Activated CD4-positive, alpha-beta memory T cell treated with anti-CD3 and anti-CD28 coated beads, Interleukin-2, amount 10 ng/mL, durations not matched to agents 7 days and 5 days (primary cell): ENCODE measurements around the gene PREX1. TPM values are rescaled to one million over a fixed set of nuclear protein-coding genes. Genes with fewer than 3 reads are reported as not detected.

Source experiments
- CTCF ChIA-PET: fragments of 350-600 bp; sonication (Branson Sonifier 250); formaldehyde crosslinking; loops from one replicate; lab custom pipeline; 2021; ENCODE audit warnings: antibody characterized with exemption, inconsistent platforms; lab: Charles Lee
- POLR2A ChIA-PET: fragments of 350-600 bp; sonication (Branson Sonifier 250); formaldehyde crosslinking; loops from one replicate; lab custom pipeline; 2021; ENCODE audit warnings: antibody characterized with exemption; lab: Charles Lee
- DNase-seq: peaks from one replicate; pipeline ENCODE4 v3.0.0-alpha.2; 2020
- H3K27ac Mint-ChIP-seq: one replicate; pipeline ENCODE4 v1.8.0; 2021; ENCODE audit warnings: mild to moderate bottlenecking, mixed read lengths
- H3K27me3 Mint-ChIP-seq: one replicate; pipeline ENCODE4 v1.8.0; 2021; ENCODE audit warnings: mixed read lengths
- H3K36me3 Mint-ChIP-seq: one replicate; pipeline ENCODE4 v1.8.0; 2021; ENCODE audit warnings: low read depth, mixed read lengths
- H3K4me1 Mint-ChIP-seq: one replicate; pipeline ENCODE4 v1.8.0; 2021; ENCODE audit warnings: mixed read lengths
- H3K4me3 Mint-ChIP-seq: one replicate; pipeline ENCODE4 v1.8.0; 2021; ENCODE audit warnings: mild to moderate bottlenecking, mixed read lengths
- H3K9me3 Mint-ChIP-seq: one replicate; pipeline ENCODE4 v1.8.0; 2021; ENCODE audit warnings: mixed read lengths
- total RNA-seq, 2 experiments: library from RNA; stranded (reverse); gene quantifications; one replicate each; pipeline ENCODE4 v1.2.3, GENCODE V29; 2021

PREX1 gene
- total RNA-seq, 2 experiments from 2014 or later = 158 to 160 TPM

- CTCF ChIA-PET = interaction anchor here (0.7 to 4.1 kb wide), 23 partner anchors 10 to 284 kb away, joined by 3 to 79 read pairs (median 4); no protein-coding TSS in a partner anchor
- no peak for DNase-seq
- Mint-ChIP-seq H3K4me1 (peaks cover 11% of the 10 kb centered on the region), H3K27me3 (no peaks in the 10 kb centered on the region), H3K27ac (no peak overlapping the region), H3K4me3 (no peak overlapping the region), H3K9me3 (no peaks in the 10 kb centered on the region), H3K36me3 (peaks cover 84% of the 10 kb centered on the region)
- POLR2A ChIA-PET = interaction anchor here (1.0 to 1.6 kb wide), 4 partner anchors 168 to 249 kb away, joined by 3 to 5 read pairs (median 3); no protein-coding TSS in a partner anchor
Measured at GRCh38 chr20:48658198-48658476, 169.7 kb downstream of the PREX1 start.

- POLR2A ChIA-PET = interaction anchor here (0.7 to 1.6 kb wide), 6 partner anchors 8 to 250 kb away, joined by 3 to 5 read pairs (median 3); no protein-coding TSS in a partner anchor
- Mint-ChIP-seq H3K4me3 (no peak overlapping the region), H3K36me3 (peaks cover 80% of the 10 kb centered on the region), H3K27ac (peak overlapping the region; percentile 27), H3K9me3 (no peaks in the 10 kb centered on the region), H3K27me3 (no peaks in the 10 kb centered on the region), H3K4me1 (peaks cover 11% of the 10 kb centered on the region)
- DNase-seq = peak; percentile 74
- CTCF ChIA-PET = interaction anchor here (0.6 to 4.1 kb wide), 39 partner anchors 10 to 410 kb away, joined by 3 to 79 read pairs (median 4); partner anchors contain the start of genes ARFGEF2 and PREX1
Measured at GRCh38 chr20:48657426-48658197, 170.2 kb downstream of the PREX1 start.

- Mint-ChIP-seq H3K36me3 (peaks cover 75% of the 10 kb centered on the region), H3K9me3 (no peaks in the 10 kb centered on the region), H3K4me1 (peaks cover 11% of the 10 kb centered on the region), H3K27ac (peak overlapping the region; percentile 31), H3K27me3 (no peaks in the 10 kb centered on the region), H3K4me3 (no peak overlapping the region)
- CTCF ChIA-PET = interaction anchor here (0.7 to 4.1 kb wide), 16 partner anchors 12 to 310 kb away, joined by 3 to 79 read pairs (median 4); partner anchors contain the start of gene ARFGEF2
- no peak for DNase-seq
- POLR2A ChIA-PET = interaction anchor here (1.3 to 1.6 kb wide), 2 partner anchors 170 to 250 kb away, joined by 3 to 5 read pairs; no protein-coding TSS in a partner anchor
Measured at GRCh38 chr20:48656661-48657211, 171.1 kb downstream of the PREX1 start.

GRCh38 chr20:48656137-48656536, 171.7 kb downstream of the PREX1 start:
- H3K27ac Mint-ChIP-seq = peak overlapping the region; percentile 40
- no peaks in the 10 kb centered on the region for H3K27me3 Mint-ChIP-seq
- POLR2A ChIA-PET = no interaction called here
- peaks cover 11% of the 10 kb centered on the region for H3K4me1 Mint-ChIP-seq
- no peak overlapping the region for H3K4me3 Mint-ChIP-seq
- peaks cover 78% of the 10 kb centered on the region for H3K36me3 Mint-ChIP-seq
- no peak for DNase-seq
- no peaks in the 10 kb centered on the region for H3K9me3 Mint-ChIP-seq
- CTCF ChIA-PET = interaction anchor here (0.6 to 4.1 kb wide), 6 partner anchors 17 to 252 kb away, joined by 3 to 79 read pairs (median 13); no protein-coding TSS in a partner anchor

GRCh38 chr20:48653706-48654051, 174.1 kb downstream of the PREX1 start:
- DNase-seq = no peak
- POLR2A ChIA-PET = no interaction called here
- CTCF ChIA-PET = no interaction called here
- Mint-ChIP-seq H3K27ac (no peak overlapping the region), H3K9me3 (no peaks in the 10 kb centered on the region), H3K27me3 (no peaks in the 10 kb centered on the region), H3K4me1 (peaks cover 8% of the 10 kb centered on the region), H3K4me3 (no peak overlapping the region), H3K36me3 (peaks cover 81% of the 10 kb centered on the region)

GRCh38 chr20:48652961-48653705, 174.7 kb downstream of the PREX1 start:
- no peaks in the 10 kb centered on the region for H3K27me3 Mint-ChIP-seq
- H3K9me3 Mint-ChIP-seq = no peaks in the 10 kb centered on the region
- H3K27ac Mint-ChIP-seq = no peak overlapping the region
- H3K36me3 Mint-ChIP-seq = peaks cover 81% of the 10 kb centered on the region
- ChIA-PET POLR2A (no interaction called here), CTCF (interaction anchor here (0.6 kb wide), 1 partner anchor 235 kb away, joined by 5 read pairs; no protein-coding TSS in a partner anchor)
- no peak overlapping the region for H3K4me3 Mint-ChIP-seq
- DNase-seq = no peak
- H3K4me1 Mint-ChIP-seq = peaks cover 5% of the 10 kb centered on the region

- ChIA-PET CTCF (no interaction called here), POLR2A (no interaction called here)
- DNase-seq = no peak
- Mint-ChIP-seq H3K27me3 (no peaks in the 10 kb centered on the region), H3K4me1 (no peaks in the 10 kb centered on the region), H3K36me3 (peaks cover 80% of the 10 kb centered on the region), H3K27ac (no peak overlapping the region), H3K9me3 (no peaks in the 10 kb centered on the region), H3K4me3 (no peak overlapping the region)
Measured at GRCh38 chr20:48651960-48652359, 175.8 kb downstream of the PREX1 start.

- H3K36me3 Mint-ChIP-seq = peaks cover 78% of the 10 kb centered on the region
- H3K27ac Mint-ChIP-seq = no peak overlapping the region
Measured at GRCh38 chr20:48651271-48651670, 176.5 kb downstream of the PREX1 start.

GRCh38 chr20:48649868-48650267, 177.9 kb downstream of the PREX1 start:
- Mint-ChIP-seq H3K9me3 (no peaks in the 10 kb centered on the region), H3K4me3 (no peak overlapping the region), H3K27ac (no peak overlapping the region), H3K36me3 (peaks cover 78% of the 10 kb centered on the region), H3K4me1 (no peaks in the 10 kb centered on the region), H3K27me3 (no peaks in the 10 kb centered on the region)
- ChIA-PET CTCF (interaction anchor here (0.6 kb wide), 1 partner anchor 1465 kb away, joined by 3 read pairs; no protein-coding TSS in a partner anchor), POLR2A (interaction anchor here (1.5 kb wide), 1 partner anchor 8 kb away, joined by 3 read pairs; no protein-coding TSS in a partner anchor)
- no peak for DNase-seq

More at GRCh38 chr20:48651271-48651670, 176.5 kb downstream of the PREX1 start:
- no peaks in the 10 kb centered on the region for H3K9me3 Mint-ChIP-seq
- no peak for DNase-seq
- no peak overlapping the region for H3K4me3 Mint-ChIP-seq
- no peaks in the 10 kb centered on the region for H3K4me1 Mint-ChIP-seq
- H3K27me3 Mint-ChIP-seq = no peaks in the 10 kb centered on the region
- ChIA-PET POLR2A (no interaction called here), CTCF (no interaction called here)

- ChIA-PET CTCF (interaction anchor here (0.6 to 1.3 kb wide), 2 partner anchors 14 to 1465 kb away, joined by 3 read pairs; no protein-coding TSS in a partner anchor), POLR2A (interaction anchor here (1.5 kb wide), 1 partner anchor 8 kb away, joined by 3 read pairs; no protein-coding TSS in a partner anchor)
- Mint-ChIP-seq H3K4me1 (no peaks in the 10 kb centered on the region), H3K4me3 (no peak overlapping the region), H3K27me3 (no peaks in the 10 kb centered on the region), H3K36me3 (peaks cover 78% of the 10 kb centered on the region), H3K9me3 (no peaks in the 10 kb centered on the region), H3K27ac (no peak overlapping the region)
- no peak for DNase-seq
Measured at GRCh38 chr20:48649104-48649626, 178.6 kb downstream of the PREX1 start.

GRCh38 chr20:48648482-48649051, 179.2 kb downstream of the PREX1 start:
- no peak for DNase-seq
- ChIA-PET CTCF (interaction anchor here (0.8 to 1.3 kb wide), 2 partner anchors 9 to 13 kb away, joined by 3 read pairs; no protein-coding TSS in a partner anchor), POLR2A (interaction anchor here (1.5 kb wide), 1 partner anchor 9 kb away, joined by 3 read pairs; no protein-coding TSS in a partner anchor)
- H3K36me3 Mint-ChIP-seq = peaks cover 79% of the 10 kb centered on the region
- no peak overlapping the region for H3K4me3 Mint-ChIP-seq
- no peaks in the 10 kb centered on the region for H3K9me3 Mint-ChIP-seq
- no peak overlapping the region for H3K27ac Mint-ChIP-seq
- no peaks in the 10 kb centered on the region for H3K4me1 Mint-ChIP-seq
- no peaks in the 10 kb centered on the region for H3K27me3 Mint-ChIP-seq

- Mint-ChIP-seq H3K27me3 (no peaks in the 10 kb centered on the region), H3K4me1 (no peaks in the 10 kb centered on the region), H3K4me3 (no peak overlapping the region), H3K9me3 (no peaks in the 10 kb centered on the region), H3K27ac (no peak overlapping the region), H3K36me3 (peaks cover 78% of the 10 kb centered on the region)
- DNase-seq = no peak
- CTCF ChIA-PET = interaction anchor here (0.8 to 1.1 kb wide), 2 partner anchors 10 to 13 kb away, joined by 3 read pairs; no protein-coding TSS in a partner anchor
- POLR2A ChIA-PET = interaction anchor here (1.2 kb wide), 1 partner anchor 13 kb away, joined by 3 read pairs; no protein-coding TSS in a partner anchor
Measured at GRCh38 chr20:48647858-48648257, 179.9 kb downstream of the PREX1 start.
